ENCODE data around the gene EXTL1. TPM values are rescaled to one million over a fixed set of nuclear protein-coding genes. Genes with fewer than 3 reads are reported as not detected.
A peak's percentile ranks its signal among the peaks of the same experiment; 100 is the strongest.

EXTL1 gene
- total RNA-seq, 1 experiment from 2014 or later, result not detected

DNA sequence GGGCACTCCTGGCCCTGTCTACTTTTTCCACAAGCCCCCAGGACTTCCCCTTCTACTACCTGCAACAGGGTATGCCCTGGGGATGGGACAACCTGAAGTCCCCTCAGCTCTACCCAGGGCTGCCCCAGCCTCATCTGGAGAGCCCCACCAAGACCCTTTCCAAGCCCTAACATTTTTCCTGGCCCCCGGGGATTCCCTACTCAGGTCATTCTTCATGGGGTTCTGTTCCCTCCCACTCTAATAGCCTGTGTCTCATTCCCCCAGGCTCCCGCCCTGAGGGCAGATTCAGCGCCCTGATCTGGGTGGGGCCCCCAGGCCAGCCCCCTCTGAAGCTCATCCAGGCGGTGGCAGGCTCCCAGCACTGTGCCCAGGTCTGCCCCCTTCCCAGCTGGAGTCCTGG, 9.6 kb downstream of the EXTL1 start:
- BruUV-seq (replicated peaks), result no TSS peak
- no peak overlapping the region for H3K27ac Mint-ChIP-seq (ENCODE audit: unreplicated experiment)
- no peaks in the 10 kb centered on the region for H3K9me3 Mint-ChIP-seq (ENCODE audit: low read depth, unreplicated experiment)

GRCh38 chr1:26031611-26032220, 10.1 kb downstream of the EXTL1 start:
- H3K27me3 Mint-ChIP-seq (ENCODE audit: unreplicated experiment), result peaks cover 50% of the 10 kb centered on the region
- no peak overlapping the region for H3K27ac Mint-ChIP-seq (ENCODE audit: unreplicated experiment)
- H3K9me3 Mint-ChIP-seq (ENCODE audit: low read depth, unreplicated experiment), result no peaks in the 10 kb centered on the region
- no peak overlapping the region for H3K4me3 Mint-ChIP-seq (ENCODE audit: low read depth, unreplicated experiment)
- intact Hi-C loops (cut with micrococcal nuclease; ENCODE audit: unreplicated experiment), result no loop called here
- no peak for DNase-seq
- CTCF ChIA-PET, result no interaction called here
- TF ChIP-seq CTCF (IDR thresholded peaks at IDR 0.05; ENCODE audit: unreplicated experiment), result no peak
- peaks cover 10% of the 10 kb centered on the region for H3K4me1 Mint-ChIP-seq (ENCODE audit: low read depth, unreplicated experiment)
- peaks cover 21% of the 10 kb centered on the region for H3K36me3 Mint-ChIP-seq (ENCODE audit: insufficient read depth, unreplicated experiment)
- BruUV-seq (replicated peaks), result no TSS peak

More for the DNA sequence above, 9.6 kb downstream of the EXTL1 start:
- TF ChIP-seq CTCF (IDR thresholded peaks at IDR 0.05; ENCODE audit: unreplicated experiment), result no peak
- H3K36me3 Mint-ChIP-seq (ENCODE audit: insufficient read depth, unreplicated experiment), result peaks cover 16% of the 10 kb centered on the region
- CTCF ChIA-PET, result no interaction called here
- H3K4me1 Mint-ChIP-seq (ENCODE audit: low read depth, unreplicated experiment), result peaks cover 5% of the 10 kb centered on the region
- H3K4me3 Mint-ChIP-seq (ENCODE audit: low read depth, unreplicated experiment), result no peak overlapping the region
- intact Hi-C loops (cut with micrococcal nuclease; ENCODE audit: unreplicated experiment), result no loop called here
- peaks cover 50% of the 10 kb centered on the region for H3K27me3 Mint-ChIP-seq (ENCODE audit: unreplicated experiment)
- no peak for DNase-seq

GRCh38 chr1:26032656-26033357, 11.2 kb downstream of the EXTL1 start:
- CTCF ChIA-PET, result no interaction called here
- H3K9me3 Mint-ChIP-seq (ENCODE audit: low read depth, unreplicated experiment), result no peaks in the 10 kb centered on the region
- DNase-seq, result no peak
- peaks cover 48% of the 10 kb centered on the region for H3K27me3 Mint-ChIP-seq (ENCODE audit: unreplicated experiment)
- peaks cover 12% of the 10 kb centered on the region for H3K4me1 Mint-ChIP-seq (ENCODE audit: low read depth, unreplicated experiment)
- no peak for TF ChIP-seq CTCF (IDR thresholded peaks at IDR 0.05; ENCODE audit: unreplicated experiment)
- H3K27ac Mint-ChIP-seq (ENCODE audit: unreplicated experiment), result no peak overlapping the region
- peaks cover 23% of the 10 kb centered on the region for H3K36me3 Mint-ChIP-seq (ENCODE audit: insufficient read depth, unreplicated experiment)
- no peak overlapping the region for H3K4me3 Mint-ChIP-seq (ENCODE audit: low read depth, unreplicated experiment)
- BruUV-seq (replicated peaks), result no TSS peak
- intact Hi-C loops (cut with micrococcal nuclease; ENCODE audit: unreplicated experiment), result no loop called here

GRCh38 chr1:26034504-26035202, 13.1 kb downstream of the EXTL1 start:
- Mint-ChIP-seq H3K27me3 (ENCODE audit: unreplicated experiment) (peaks cover 31% of the 10 kb centered on the region), H3K27ac (ENCODE audit: unreplicated experiment) (no peak overlapping the region), H3K4me3 (ENCODE audit: low read depth, unreplicated experiment) (peak overlapping the region; percentile 96), H3K9me3 (ENCODE audit: low read depth, unreplicated experiment) (no peaks in the 10 kb centered on the region), H3K36me3 (ENCODE audit: insufficient read depth, unreplicated experiment) (peaks cover 23% of the 10 kb centered on the region), H3K4me1 (ENCODE audit: low read depth, unreplicated experiment) (peaks cover 12% of the 10 kb centered on the region)
- intact Hi-C loops (cut with micrococcal nuclease; ENCODE audit: unreplicated experiment), result loop anchor here (2.0 kb wide), 1 partner anchor 70 kb away; no protein-coding TSS in a partner anchor
- DNase-seq, result peak; percentile 8
- TF ChIP-seq CTCF (IDR thresholded peaks at IDR 0.05; ENCODE audit: unreplicated experiment), result no peak
- no TSS peak for BruUV-seq (replicated peaks)
- CTCF ChIA-PET, result interaction anchor here (0.6 to 1.4 kb wide), 4 partner anchors 31 to 282 kb away, joined by 3 read pairs; no protein-coding TSS in a partner anchor
